ENCODE results near the gene OR56A3.
"Not testable (repeated sequence)": the region's sequence is repeated elsewhere in the genome, so short reads cannot be mapped to it uniquely, and the experiment has no call there.

OR56A3 gene, protein sequence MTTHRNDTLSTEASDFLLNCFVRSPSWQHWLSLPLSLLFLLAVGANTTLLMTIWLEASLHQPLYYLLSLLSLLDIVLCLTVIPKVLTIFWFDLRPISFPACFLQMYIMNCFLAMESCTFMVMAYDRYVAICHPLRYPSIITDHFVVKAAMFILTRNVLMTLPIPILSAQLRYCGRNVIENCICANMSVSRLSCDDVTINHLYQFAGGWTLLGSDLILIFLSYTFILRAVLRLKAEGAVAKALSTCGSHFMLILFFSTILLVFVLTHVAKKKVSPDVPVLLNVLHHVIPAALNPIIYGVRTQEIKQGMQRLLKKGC

GRCh38 chr11:5941951-5942350, at the start of gene OR56A3:
Gene OR56A3, plus strand, starts transcription at chr11:5942251. Its CDS starts 5,096 bp downstream, at chr11:5947347.
- no peak for DNase-seq

GRCh38 chr11:5892908-5893307, 49.1 kb upstream of the OR56A3 start, which contains the start of gene OR52E5:
Gene OR52E5, plus strand, starts transcription at chr11:5893208. Its CDS starts 7,569 bp downstream, at chr11:5900777.
- no peak for DNase-seq

- DNase-seq: no peak
Observed at GRCh38 chr11:5899534-5899933, 42.5 kb upstream of the OR56A3 start.

GRCh38 chr11:5910540-5910939, 31.5 kb upstream of the OR56A3 start:
- no peak for DNase-seq

DNA sequence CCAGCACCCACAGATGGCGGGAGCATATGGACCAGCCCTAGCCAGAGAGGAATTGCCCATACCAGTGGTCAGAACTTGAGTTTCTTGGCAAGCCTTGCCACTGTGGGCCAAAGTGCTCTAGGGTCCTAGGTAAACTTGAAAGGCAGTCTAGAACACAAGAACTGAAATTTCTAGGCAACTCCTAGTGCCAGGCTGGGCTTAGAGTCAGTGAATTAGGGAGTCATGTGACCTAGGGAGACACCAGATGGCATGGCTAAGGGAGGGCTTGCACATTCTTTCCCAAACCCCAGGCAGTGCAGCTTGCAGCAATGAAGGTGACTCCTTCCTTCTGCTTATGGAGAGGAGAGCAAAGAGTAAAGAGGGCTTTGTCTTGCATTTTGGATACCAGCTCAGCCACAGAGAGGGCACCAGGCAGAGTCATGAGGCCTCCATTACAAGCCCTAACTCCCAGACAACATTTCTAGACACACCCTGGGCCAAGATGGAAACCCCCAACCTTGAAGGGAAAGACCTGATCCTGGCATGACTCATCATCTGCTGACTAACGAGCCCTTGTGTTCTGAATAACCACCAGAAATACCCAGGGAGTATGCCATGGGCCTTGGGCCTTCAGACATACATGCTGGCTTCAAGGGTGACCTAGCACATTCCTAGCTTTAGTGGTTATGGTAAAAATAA, 19.2 kb upstream of the OR56A3 start:
- DNase-seq: peak; percentile 16

- DNase-seq: no peak
Observed at GRCh38 chr11:5923427-5923776, 18.6 kb upstream of the OR56A3 start.

GRCh38 chr11:5923794-5924193, 18.3 kb upstream of the OR56A3 start:
- DNase-seq: no peak

GRCh38 chr11:5928271-5928670, 13.8 kb upstream of the OR56A3 start:
- DNase-seq: no peak

GRCh38 chr11:5928811-5929210, 13.2 kb upstream of the OR56A3 start:
- DNase-seq: no peak

- no peak for DNase-seq
Observed at GRCh38 chr11:5929571-5930368, 12.3 kb upstream of the OR56A3 start.

- no peak for DNase-seq
Observed at GRCh38 chr11:5930614-5931013, 11.4 kb upstream of the OR56A3 start.

DNA sequence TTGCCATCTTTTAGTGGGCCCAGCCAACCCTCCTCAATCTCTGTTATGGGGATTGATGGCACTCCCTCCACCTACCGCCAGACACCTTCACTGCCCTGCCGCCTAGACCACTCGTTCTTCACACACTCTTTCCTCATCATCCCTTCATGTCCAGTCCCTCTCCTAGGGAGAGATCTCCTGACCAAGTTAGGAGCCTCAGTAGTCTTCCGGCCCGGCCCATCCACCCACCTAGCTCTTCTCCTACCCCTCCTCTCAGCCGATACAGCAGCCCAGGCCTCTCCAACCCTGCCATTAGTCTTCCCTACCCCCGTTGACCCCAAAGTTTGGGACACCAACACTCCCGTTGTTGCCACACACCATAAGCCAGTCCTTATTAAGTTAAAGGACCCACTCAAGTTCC, 11.0 kb upstream of the OR56A3 start:
- DNase-seq: no peak

DNA sequence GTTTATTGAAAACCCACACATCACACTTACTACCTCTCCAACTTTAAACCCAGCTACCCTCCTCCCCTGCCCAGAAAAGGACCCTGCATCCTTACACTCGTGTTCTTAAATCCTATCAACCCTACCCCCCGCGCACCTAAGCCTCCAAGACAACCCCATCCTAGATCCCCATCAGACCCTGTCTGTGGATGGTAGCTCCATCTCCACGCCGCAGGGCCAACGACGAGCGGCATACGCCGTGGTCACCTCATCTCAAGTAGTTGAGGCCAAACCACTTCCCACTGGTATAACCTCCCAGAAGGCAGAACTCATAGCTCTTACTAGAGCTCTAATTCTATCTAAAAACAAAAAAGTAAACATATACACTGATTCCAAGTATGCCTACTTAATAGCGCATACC, 9.4 kb upstream of the OR56A3 start:
- DNase-seq: no peak

DNA sequence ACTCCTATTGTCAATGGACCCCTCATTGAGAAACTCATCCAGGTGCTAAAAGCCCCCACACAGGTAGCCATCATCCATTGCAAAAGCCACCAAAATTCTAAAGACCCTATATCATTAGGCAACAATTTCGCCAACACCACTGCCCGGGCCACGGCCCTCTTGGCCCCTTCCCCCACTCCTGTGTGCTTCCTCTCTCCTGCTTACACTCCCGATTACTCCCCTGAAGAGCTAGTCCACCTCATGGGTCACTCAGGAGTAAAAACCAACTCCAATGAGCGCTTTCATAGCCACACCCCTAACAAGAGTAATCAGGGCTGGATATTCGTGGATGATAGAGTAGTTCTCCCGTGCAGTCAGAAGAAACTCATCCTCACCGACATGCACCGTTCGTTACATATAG, 8.9 kb upstream of the OR56A3 start:
- DNase-seq: no peak

DNA sequence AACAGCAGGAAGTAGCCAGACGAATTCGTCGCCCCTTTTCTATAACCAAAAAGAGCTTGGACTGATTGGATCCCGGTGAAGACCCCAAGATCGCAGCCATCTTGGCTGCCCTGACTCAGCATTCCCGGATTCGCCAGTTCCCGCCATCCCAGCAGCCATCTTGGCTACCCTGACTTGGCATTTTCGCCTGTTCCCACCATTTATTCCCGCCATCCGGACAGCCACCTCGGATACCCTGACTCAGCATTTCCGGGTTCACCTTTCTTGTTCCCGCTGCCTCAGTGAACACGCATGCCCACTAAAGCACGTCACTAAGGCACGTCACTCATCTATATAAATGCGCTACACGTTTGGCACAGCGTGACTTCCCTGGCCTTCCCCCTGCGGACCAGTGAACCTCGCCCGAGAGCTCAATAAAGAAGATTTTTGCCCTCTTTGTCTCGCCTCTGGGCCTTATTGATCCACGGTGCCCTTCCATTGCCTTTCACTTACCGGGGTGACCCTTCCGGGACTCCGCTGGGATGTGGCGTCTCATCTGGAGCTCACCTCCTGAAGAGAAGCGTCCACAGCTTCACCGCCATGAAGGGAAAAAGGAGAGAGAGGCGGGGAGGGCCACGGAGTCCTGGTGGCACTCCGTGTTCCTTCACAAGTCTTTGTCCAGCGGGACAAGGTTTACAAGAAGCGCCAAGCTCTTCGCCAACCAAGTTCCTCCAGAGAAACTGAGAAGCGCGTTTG, 4.0 kb upstream of the OR56A3 start:
- DNase-seq: no peak

GRCh38 chr11:5938603-5938965, 3.5 kb upstream of the OR56A3 start:
- DNase-seq: no peak

DNA sequence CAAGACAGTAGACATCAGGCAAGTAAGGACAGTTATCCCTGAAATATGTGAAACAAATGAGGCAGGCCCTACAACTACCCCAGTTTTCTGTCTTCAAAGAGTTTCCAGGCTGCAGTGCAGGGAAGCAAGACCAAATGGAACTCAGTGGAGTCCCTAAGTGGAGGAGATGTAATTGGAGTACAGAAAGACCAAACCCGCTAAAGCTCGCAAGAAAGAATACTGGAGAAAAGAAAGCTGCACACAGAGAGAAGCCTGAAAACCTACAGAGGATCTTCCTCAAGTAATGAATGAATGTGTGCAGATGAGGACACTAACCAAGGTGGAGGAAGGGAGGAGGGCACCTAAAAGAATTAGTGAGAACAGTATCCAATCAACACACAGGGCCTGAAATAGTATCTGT, 1.3 kb upstream of the OR56A3 start:
- DNase-seq: no peak

DNA sequence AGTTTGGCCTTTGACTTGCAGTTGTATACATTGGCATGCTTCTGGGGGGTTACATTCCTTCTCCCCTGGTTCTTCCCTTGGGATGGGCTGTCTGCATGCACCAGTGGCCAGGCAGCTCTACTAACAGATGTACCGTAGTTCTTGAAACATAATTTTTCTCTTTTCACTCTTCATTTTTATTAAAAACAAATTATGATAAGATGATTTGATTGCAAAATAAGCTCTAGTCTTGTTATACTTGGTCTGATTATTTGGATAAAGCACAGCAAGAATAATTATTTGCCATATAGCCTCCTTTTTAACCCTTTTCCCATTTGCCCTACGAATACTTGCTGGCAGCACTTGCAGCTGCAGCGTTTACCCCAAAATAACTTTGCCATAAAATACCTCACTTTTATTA, 13.5 kb downstream of the OR56A3 start:
- no peak for DNase-seq

DNA sequence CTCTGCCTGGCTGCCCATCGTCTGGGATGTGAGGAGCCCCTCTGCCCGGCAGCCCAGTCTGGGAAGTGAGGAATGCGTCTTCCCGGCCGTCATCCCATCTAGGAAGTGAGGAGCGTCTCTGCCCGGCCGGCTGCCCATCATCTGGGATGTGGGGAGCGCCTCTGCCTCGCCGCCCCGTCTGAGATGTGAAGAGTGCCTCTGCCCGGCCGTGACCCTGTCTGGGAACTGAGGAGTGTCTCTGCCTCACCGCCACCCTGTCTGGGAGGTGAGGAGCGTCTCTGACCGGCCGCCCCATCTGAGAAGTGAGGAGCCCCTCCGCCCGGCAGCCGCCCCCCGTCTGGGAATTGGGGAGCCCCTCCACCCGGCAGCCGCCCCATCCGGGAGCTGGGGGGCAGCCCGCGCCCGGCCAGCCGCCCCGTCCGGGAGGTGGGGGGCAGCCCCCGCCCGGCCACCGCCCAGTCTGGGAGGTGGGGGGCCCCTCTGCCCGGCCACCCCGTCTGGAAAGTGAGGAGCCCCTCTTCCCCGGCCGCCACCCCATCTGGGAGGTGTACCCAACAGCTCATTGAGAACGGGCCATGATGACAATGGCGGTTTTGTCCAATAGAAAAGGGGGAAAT, 18.8 kb downstream of the OR56A3 start:
- DNase-seq: not testable (repeated sequence)

DNA sequence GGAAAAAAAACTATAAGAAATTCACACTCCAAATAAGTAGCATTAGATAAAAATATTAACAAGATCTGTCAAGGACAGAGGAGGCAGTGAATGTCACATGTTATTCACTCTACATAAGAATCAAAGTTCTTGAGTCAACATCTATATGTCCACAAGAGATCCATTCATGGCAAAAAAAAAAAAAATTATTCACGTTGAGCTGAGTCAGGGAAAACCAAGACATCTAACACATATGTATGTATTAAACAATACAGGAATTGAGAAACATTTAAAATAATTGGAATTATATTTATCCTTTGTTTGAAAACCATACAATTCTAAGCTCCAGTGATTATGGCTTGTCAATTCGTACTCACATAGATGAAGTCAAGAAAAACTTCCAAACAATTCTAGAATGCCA, 24.9 kb downstream of the OR56A3 start:
- no peak for DNase-seq

GRCh38 chr11:5967708-5968107, 25.7 kb downstream of the OR56A3 start:
- no peak for DNase-seq

- DNase-seq: no peak
Observed at GRCh38 chr11:5968394-5968793, 26.3 kb downstream of the OR56A3 start, which contains the start of gene OR56A5. Gene OR56A5, minus strand, starts transcription at chr11:5968494. Its CDS starts 0 bp downstream, at chr11:5968494.

GRCh38 chr11:5973530-5973929, 31.5 kb downstream of the OR56A3 start:
- DNase-seq: no peak

All from NCI-H226 (cell line).